ENCODE measurements around the gene SLC18A2. TPM values are rescaled to one million over a fixed set of nuclear protein-coding genes. Genes with fewer than 3 reads are reported as not detected.

The SLC18A2 gene
- total and polyA plus RNA-seq, 9 of the 15 experiments (the other 6 are each of a cell fraction or from before 2014, with no cell fraction given) = 0.03 to 5.4 (median 0.40) TPM

- no peak for TF ChIP-seq BRF2 (IDR thresholded peaks at IDR 0.05; ENCODE audit: borderline replicate concordance, insufficient read depth, insufficient read length)
- TF ChIP-seq GTF2E2 (tag; IDR thresholded peaks at IDR 0.05) = no peak
- TF ChIP-seq ZNF668 (CRISPR knock-in tag; IDR thresholded peaks at IDR 0.05) = no peak
- TF ChIP-seq PTTG1 (tag; IDR thresholded peaks at IDR 0.05; ENCODE audit: low read depth) = no peak
- no peak for TF ChIP-seq SMC3 (conservative IDR thresholded peaks at IDR 0.05; ENCODE audit: insufficient read depth, low read depth, low read length)
- no peak for TF ChIP-seq XRCC5 (IDR thresholded peaks at IDR 0.05; ENCODE audit: low read depth, low read length)
- TF ChIP-seq AFF1 (IDR thresholded peaks at IDR 0.05; ENCODE audit: low read depth in 1 of 2, partially characterized antibody in 2 of 2) = no peak
- TF ChIP-seq RBM39 (optimal IDR thresholded peaks at IDR 0.05; ENCODE audit: low read depth, low read length) = no peak
- no peak for TF ChIP-seq NR2C1 (IDR thresholded peaks at IDR 0.05)
- no peak; the same call in 1 of the 2 replicates for TF ChIP-seq NR2C1 (tag; IDR thresholded peaks at IDR 0.05)
- no peak for TF ChIP-seq ZNF717 (CRISPR knock-in tag; IDR thresholded peaks at IDR 0.05)
- no peak for TF ChIP-seq FOSL1 (tag; conservative IDR thresholded peaks at IDR 0.05)
- no peak for TF ChIP-seq CHD2 (IDR thresholded peaks at IDR 0.05; ENCODE audit: low read depth, low read length)
- peak in 1 of 2 experiments; percentile 41; a peak in 1 of 4 replicates for TF ChIP-seq RCOR1 (IDR thresholded peaks at IDR 0.05; ENCODE audit: borderline replicate concordance in 1 of 2, low read depth in 2 of 2, low read length in 2 of 2)
- no peak for TF ChIP-seq ATF2 (CRISPR knock-in tag; IDR thresholded peaks at IDR 0.05)
- no peak for TF ChIP-seq E2F4 (CRISPR knock-in tag; IDR thresholded peaks at IDR 0.05; ENCODE audit: low read depth)
- TF ChIP-seq ZNF239 (CRISPR knock-in tag; IDR thresholded peaks at IDR 0.05) = peak; percentile 32
These were observed 31.5 kb downstream of the SLC18A2 start (continued) for GRCh38 chr10:117272195-117273076.
